Measurements from ENCODE around the gene BCAT1. TPM values are rescaled to one million over a fixed set of nuclear protein-coding genes. Genes with fewer than 3 reads are reported as not detected.

The BCAT1 gene
- total and polyA plus RNA-seq, 2 donors (not counting 1 experiment from before 2014, with no cell fraction given), result 0.33 to 9.6 TPM

- ChIA-PET POLR2A (interaction anchor here (0.6 kb wide), 1 partner anchor 11 kb away, joined by 3 read pairs; no protein-coding TSS in a partner anchor), CTCF (no interaction called here)
- peaks cover 3% of the 10 kb centered on the region for H3K4me1 Mint-ChIP-seq
- no peak overlapping the region for H3K4me3 Mint-ChIP-seq
- H3K4me1 ChIP-seq (ENCODE audit: control insufficient read depth in 2 of 2, insufficient read depth in 2 of 2, low read length in 2 of 2), result no peaks in the 10 kb centered on the region
- no peak overlapping the region for H3K9ac ChIP-seq (ENCODE audit: low read length)
- no peaks in the 10 kb centered on the region for H3K27me3 ChIP-seq (replicated peaks in 1 of 4; ENCODE audit: control extremely low read depth in 1 of 4, control insufficient read depth in 3 of 4, insufficient read depth in 4 of 4, low read length in 3 of 4)
- intact Hi-C loops (cut with micrococcal nuclease), result no loop called here
- WGBS (ENCODE audit: insufficient coverage), result 89% methylated on average over 4 of the region's 6 CpGs
- H3K36me3 ChIP-seq (replicated peaks in 1 of 2; ENCODE audit: control extremely low read depth in 1 of 2, control insufficient read depth in 1 of 2, extremely low read depth in 1 of 2, insufficient read depth in 2 of 2, low read length in 1 of 2), result no peaks in the 10 kb centered on the region
- H4K20me1 ChIP-seq (ENCODE audit: control insufficient read depth, insufficient read depth, low read length, poor library complexity, severe bottlenecking), result no peaks in the 10 kb centered on the region
- ATAC-seq (ENCODE audit: low read depth), result no peak
- H3K9me3 Mint-ChIP-seq (ENCODE audit: insufficient read depth), result no peaks in the 10 kb centered on the region
- H3K27ac ChIP-seq (ENCODE audit: low read length in 2 of 2), result no peak overlapping the region
- no peak overlapping the region for H3K27ac Mint-ChIP-seq
- H3K79me2 ChIP-seq (ENCODE audit: control insufficient read depth, insufficient read depth, low read length), result no peaks in the 10 kb centered on the region
- DNase-seq, result no peak
- no peaks in the 10 kb centered on the region for H3K9me3 ChIP-seq (ENCODE audit: control extremely low read depth in 1 of 3, control insufficient read depth in 2 of 3, insufficient read depth in 1 of 3, low read length in 2 of 3)
- no peak overlapping the region for H2AFZ ChIP-seq (ENCODE audit: insufficient read depth, low read depth, low read length, poor library complexity, severe bottlenecking)
- H3K4me3 ChIP-seq (ENCODE audit: control extremely low read depth in 1 of 5, extremely low read depth in 1 of 5, insufficient read depth in 1 of 5, low read depth in 2 of 5, low read length in 4 of 5), result no peak overlapping the region
- H3K4me2 ChIP-seq (replicated peaks; ENCODE audit: low read depth, low read length, poor library complexity, severe bottlenecking), result no peak overlapping the region
- no peaks in the 10 kb centered on the region for H3K27me3 Mint-ChIP-seq
- TF ChIP-seq, protein P1, sequence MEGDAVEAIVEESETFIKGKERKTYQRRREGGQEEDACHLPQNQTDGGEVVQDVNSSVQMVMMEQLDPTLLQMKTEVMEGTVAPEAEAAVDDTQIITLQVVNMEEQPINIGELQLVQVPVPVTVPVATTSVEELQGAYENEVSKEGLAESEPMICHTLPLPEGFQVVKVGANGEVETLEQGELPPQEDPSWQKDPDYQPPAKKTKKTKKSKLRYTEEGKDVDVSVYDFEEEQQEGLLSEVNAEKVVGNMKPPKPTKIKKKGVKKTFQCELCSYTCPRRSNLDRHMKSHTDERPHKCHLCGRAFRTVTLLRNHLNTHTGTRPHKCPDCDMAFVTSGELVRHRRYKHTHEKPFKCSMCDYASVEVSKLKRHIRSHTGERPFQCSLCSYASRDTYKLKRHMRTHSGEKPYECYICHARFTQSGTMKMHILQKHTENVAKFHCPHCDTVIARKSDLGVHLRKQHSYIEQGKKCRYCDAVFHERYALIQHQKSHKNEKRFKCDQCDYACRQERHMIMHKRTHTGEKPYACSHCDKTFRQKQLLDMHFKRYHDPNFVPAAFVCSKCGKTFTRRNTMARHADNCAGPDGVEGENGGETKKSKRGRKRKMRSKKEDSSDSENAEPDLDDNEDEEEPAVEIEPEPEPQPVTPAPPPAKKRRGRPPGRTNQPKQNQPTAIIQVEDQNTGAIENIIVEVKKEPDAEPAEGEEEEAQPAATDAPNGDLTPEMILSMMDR (IDR thresholded peaks at IDR 0.05), result no peak
- no peak for TF ChIP-seq EZH2 (IDR thresholded peaks at IDR 0.05; ENCODE audit: borderline replicate concordance, insufficient read depth, low read depth, low read length, poor library complexity, severe bottlenecking)
Observed at GRCh38 chr12:24922090-24922489, 26.8 kb downstream of the BCAT1 start.

DNA sequence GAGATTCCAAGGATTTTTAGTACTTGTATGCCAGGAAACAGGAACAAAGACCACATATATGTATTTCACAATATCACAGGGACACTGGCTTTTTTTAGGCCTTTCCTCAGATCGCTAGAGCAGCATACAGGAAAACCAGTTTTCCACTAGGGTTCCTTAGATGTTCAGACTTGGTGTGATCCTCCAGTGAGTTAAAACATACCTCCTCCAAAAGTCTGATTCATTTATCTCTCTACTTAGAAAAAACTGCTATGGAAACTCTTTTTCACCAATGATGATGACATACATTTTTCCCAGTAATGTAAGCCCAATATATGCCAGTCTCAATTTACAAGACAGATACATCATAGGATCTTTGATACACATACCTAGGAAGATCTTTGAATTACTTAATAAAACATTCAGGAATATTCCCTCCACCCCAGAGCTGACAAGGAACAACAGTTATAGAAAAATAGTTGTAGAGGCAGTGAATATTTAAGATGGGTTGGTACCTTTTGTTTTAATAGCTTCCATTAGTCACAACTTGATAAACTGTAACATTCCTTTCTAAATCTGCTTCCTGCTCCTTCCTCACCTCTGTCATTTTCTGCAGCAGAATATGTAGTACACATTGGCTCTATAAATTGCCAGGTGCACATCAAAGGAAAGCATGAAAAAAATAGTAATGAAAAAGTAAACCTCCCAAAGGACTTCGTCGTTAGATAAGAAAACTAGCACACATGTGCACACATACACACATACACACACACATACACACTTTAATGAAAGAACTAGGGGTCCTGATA is 27.5 kb downstream of the BCAT1 start:
- H3K9ac ChIP-seq (ENCODE audit: low read length), result no peak overlapping the region
- ChIA-PET CTCF (no interaction called here), POLR2A (interaction anchor here (0.6 kb wide), 1 partner anchor 11 kb away, joined by 3 read pairs; no protein-coding TSS in a partner anchor)
- H4K20me1 ChIP-seq (ENCODE audit: control insufficient read depth, insufficient read depth, low read length, poor library complexity, severe bottlenecking), result no peaks in the 10 kb centered on the region
- no peak overlapping the region for H3K4me2 ChIP-seq (replicated peaks; ENCODE audit: low read depth, low read length, poor library complexity, severe bottlenecking)
- no peak overlapping the region for H3K4me3 ChIP-seq (ENCODE audit: control extremely low read depth in 1 of 5, extremely low read depth in 1 of 5, insufficient read depth in 1 of 5, low read depth in 2 of 5, low read length in 4 of 5)
- TF ChIP-seq EZH2 (IDR thresholded peaks at IDR 0.05; ENCODE audit: borderline replicate concordance, insufficient read depth, low read depth, low read length, poor library complexity, severe bottlenecking), result no peak
- TF ChIP-seq, protein P1 (IDR thresholded peaks at IDR 0.05), result no peak
- no peaks in the 10 kb centered on the region for H3K9me3 Mint-ChIP-seq (ENCODE audit: insufficient read depth)
- WGBS (ENCODE audit: insufficient coverage), result no CpG with 5 or more reads among the region's 3 CpGs
- H3K4me3 Mint-ChIP-seq, result no peak overlapping the region
- no peaks in the 10 kb centered on the region for H3K9me3 ChIP-seq (ENCODE audit: control extremely low read depth in 1 of 3, control insufficient read depth in 2 of 3, insufficient read depth in 1 of 3, low read length in 2 of 3)
- ATAC-seq (ENCODE audit: low read depth), result no peak
- H3K27me3 ChIP-seq (replicated peaks in 1 of 4; ENCODE audit: control extremely low read depth in 1 of 4, control insufficient read depth in 3 of 4, insufficient read depth in 4 of 4, low read length in 3 of 4), result no peaks in the 10 kb centered on the region
- no peaks in the 10 kb centered on the region for H3K79me2 ChIP-seq (ENCODE audit: control insufficient read depth, insufficient read depth, low read length)
- H3K36me3 ChIP-seq (replicated peaks in 1 of 2; ENCODE audit: control extremely low read depth in 1 of 2, control insufficient read depth in 1 of 2, extremely low read depth in 1 of 2, insufficient read depth in 2 of 2, low read length in 1 of 2), result no peaks in the 10 kb centered on the region
- no peak overlapping the region for H3K27ac Mint-ChIP-seq
- H3K4me1 ChIP-seq (ENCODE audit: control insufficient read depth in 2 of 2, insufficient read depth in 2 of 2, low read length in 2 of 2), result no peaks in the 10 kb centered on the region
- intact Hi-C loops (cut with micrococcal nuclease), result no loop called here
- H3K27me3 Mint-ChIP-seq, result no peaks in the 10 kb centered on the region
- H3K27ac ChIP-seq (ENCODE audit: low read length in 2 of 2), result no peak overlapping the region
- H2AFZ ChIP-seq (ENCODE audit: insufficient read depth, low read depth, low read length, poor library complexity, severe bottlenecking), result no peak overlapping the region
- no peak for DNase-seq
- H3K4me1 Mint-ChIP-seq, result peaks cover 3% of the 10 kb centered on the region

Data from B cell (primary cell).